Spleen (tissue), 11 donors: ENCODE data around the gene DNAJC4. TPM values are rescaled to one million over a fixed set of nuclear protein-coding genes. Genes with fewer than 3 reads are reported as not detected.

Source experiments
- DNase-seq: peaks from one replicate; pipeline ENCODE4 v3.0.0-alpha.2; 2020
- H3K27ac ChIP-seq, 8 donors: fragments of 200-600 bp; sonication (generic) in 7 of 8; 1 replicate in 4 of 8; 2 replicates in 4 of 8; pipeline versions ENCODE4 v1.5.0 to v1.8.0; 2016 to 2021; ENCODE audit warnings: inconsistent platforms in 4 of 8, mild to moderate bottlenecking in 4 of 8, moderate library complexity in 1 of 8
- H3K27me3 ChIP-seq, 7 donors: fragments of 200-600 bp; sonication (generic) in 6 of 7; replicated peaks in 1 of 7; 1 replicate in 4 of 7; 2 replicates in 3 of 7; pipeline versions ENCODE4 v1.5.0 to v1.8.0; 2016 to 2021; ENCODE audit warnings: inconsistent platforms in 3 of 7, mild to moderate bottlenecking in 1 of 7
- H3K36me3 ChIP-seq, 6 donors: fragments of 200-600 bp; sonication (generic) in 5 of 6; 1 replicate in 4 of 6; 2 replicates in 2 of 6; pipeline versions ENCODE4 v1.5.0 to v1.8.0; 2016 to 2021; ENCODE audit warnings: inconsistent platforms in 2 of 6
- H3K4me1 ChIP-seq, 6 donors: fragments of 200-600 bp; sonication (generic) in 5 of 6; 1 replicate in 3 of 6; 2 replicates in 3 of 6; pipeline versions ENCODE4 v1.5.0 to v1.8.0; 2016 to 2021; ENCODE audit warnings: inconsistent platforms in 3 of 6
- H3K4me3 ChIP-seq, 8 donors: fragments of 200-600 bp; sonication (generic) in 7 of 8; 1 replicate in 4 of 8; 2 replicates in 4 of 8; pipeline versions ENCODE4 v1.5.0 to v1.8.0; 2016 to 2021; ENCODE audit warnings: inconsistent platforms in 4 of 8, mild to moderate bottlenecking in 4 of 8, moderate library complexity in 2 of 8
- H3K9me3 ChIP-seq, 8 donors: fragments of 200-600 bp; sonication (generic) in 7 of 8; 1 replicate in 4 of 8; 2 replicates in 4 of 8; pipeline versions ENCODE4 v1.5.0 to v1.8.0; 2016 to 2021; ENCODE audit warnings: inconsistent platforms in 4 of 8
- CTCF ChIP-seq, 11 experiments: fragments of 200-600 bp in 7 of 11; fragments of 450-650 bp in 4 of 11; sonication (generic) in 4 of 11; IDR thresholded peaks in 8 of 11; conservative IDR thresholded peaks in 3 of 11; 1 replicate in 7 of 11; 2 replicates in 4 of 11; pipeline versions ENCODE4 v1.4.0 to v1.8.0; 2016 to 2021; ENCODE audit warnings: antibody characterized with exemption in 11 of 11, inconsistent platforms in 4 of 11, mild to moderate bottlenecking in 1 of 11
- POLR2A ChIP-seq, 3 donors: fragments of 450-650 bp; IDR thresholded peaks; one replicate each; pipeline ENCODE4 v1.5.1; 2017; ENCODE audit warnings: antibody characterized with exemption in 3 of 3, mild to moderate bottlenecking in 1 of 3
- POLR2AphosphoS5 ChIP-seq, 3 donors: sonication (generic); formaldehyde crosslinking; IDR thresholded peaks; one replicate each; pipeline ENCODE4 v1.5.1; 2017; ENCODE audit warnings: antibody characterized with exemption in 3 of 3
- WGBS, 5 donors: extraction: QIAGEN DNeasy Blood & Tissue Kit in 3 of 5; methylation state at CpG; one replicate each; pipeline versions ENCODE4 v1.1.5 to v1.1.7; 2013 to 2018; 5-methylcytosine and 5-hydroxymethylcytosine counted together
- intact Hi-C: fragments of 100-400 bp; cut with DNase I; formaldehyde crosslinking; loops from one replicate; pipeline ENCODE4 v1.15.0; 2023; ENCODE audit warnings: low total_unique reads
- polyA plus RNA-seq, 3 donors: library from polyadenylated mRNA; stranded (reverse); fragments of 200-250 nt; gene quantifications; one replicate each; pipeline ENCODE4 v1.2.1, GENCODE V29; 2013
- total RNA-seq, 7 donors: library from RNA; depleted of rRNA in 3 of 7; stranded (reverse); fragments of >200 nt in 3 of 7; fragmentation: NEBNext Ultra II Directional in 4 of 7; extraction: Animal tissue kit (Norgen Biotek cat#: 25700) in 4 of 7; gene quantifications; one replicate each; pipeline versions ENCODE4 v1.1.0 to v1.2.1, GENCODE V29; 2016 to 2021
- donor health status: healthy with polysubstance abuse.
- donor health status: DM: no; HTN: no; CAD: no; lungs with moderate emphysema.
- donor health status: DM: no; HTN: no; CAD: no.
- donor health status: Bipolar disorder and iron deficiency.
- donor health status: healthy.
- donor health status: DM: no; HTN: no; CAD: no.
- donor health status: DM: yes; HTN: yes; CAD: no.

The DNAJC4 gene
- total and polyA plus RNA-seq, 10 donors, result 28.0 to 113 (median 54.2) TPM

- Histone ChIP-seq H3K27me3 (no peaks in the 10 kb centered on the region), H3K9me3 (no peaks in the 10 kb centered on the region), H3K27ac (peak overlapping the region in 6 of 8 donors; percentile 48 to 98 (median 83)), H3K4me3 (no peak overlapping the region), H3K4me1 (peaks cover 23 to 82% (median 45%) of the 10 kb centered on the region in 6 donors), H3K36me3 (peaks cover 0 to 67% (median 50%) of the 10 kb centered on the region in 6 donors)
- TF ChIP-seq POLR2A (IDR thresholded peaks at IDR 0.05), result no peak
- TF ChIP-seq POLR2AphosphoS5 (IDR thresholded peaks at IDR 0.05), result peak; percentile 54 to 83 (median 65)
- no peak for DNase-seq
- intact Hi-C loops, result no loop called here
- WGBS, 5 donors, result 60 to 87% (median 74%) methylated on average over 14 to 24 of the region's 24 CpGs
These were observed 7.2 kb upstream of the DNAJC4 start for GRCh38 chr11:64223001-64223651.

DNA sequence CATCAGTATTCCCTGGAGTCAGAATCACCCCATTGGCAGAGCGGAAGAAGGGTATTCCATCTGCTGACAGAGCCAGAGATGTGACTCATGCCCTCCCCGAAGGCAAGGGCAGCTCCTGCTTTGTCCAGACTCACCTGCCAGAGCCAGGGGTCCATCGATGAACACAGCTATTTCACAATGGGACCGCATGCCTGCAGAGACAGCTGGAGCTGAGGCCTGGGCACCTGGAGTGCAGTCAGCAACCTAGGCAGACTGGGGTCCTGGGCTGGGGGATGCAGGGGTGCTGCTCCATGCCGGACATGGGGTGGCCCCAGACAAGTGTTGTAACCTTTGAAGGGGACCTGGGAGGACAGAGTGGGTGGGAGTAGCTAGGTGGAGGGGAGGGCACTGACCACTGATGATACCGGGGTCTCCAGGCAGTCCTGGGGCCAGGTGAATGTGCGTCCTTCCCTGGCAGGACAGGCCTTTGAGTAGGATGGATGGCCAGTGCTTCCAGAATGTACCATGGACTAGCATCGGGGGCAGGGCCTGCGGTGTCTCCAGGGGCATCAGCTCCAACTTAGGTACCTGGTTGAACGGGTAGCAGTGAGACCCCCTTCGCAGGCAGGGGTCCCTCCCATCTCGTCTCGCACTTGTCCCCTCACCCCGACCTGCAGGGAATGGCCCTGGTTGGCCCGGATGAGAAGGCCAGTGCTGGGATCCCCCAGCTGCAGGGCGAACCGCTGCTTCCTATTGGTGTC is 6.0 kb upstream of the DNAJC4 start:
- H3K4me3 ChIP-seq, result peak overlapping the region in 1 of 8 donors; percentile 97
- peaks cover 0 to 59% (median 41%) of the 10 kb centered on the region in 6 donors for H3K36me3 ChIP-seq
- peak; percentile 84 for DNase-seq
- H3K4me1 ChIP-seq, result peaks cover 27 to 84% (median 56%) of the 10 kb centered on the region in 6 donors
- TF ChIP-seq POLR2AphosphoS5 (IDR thresholded peaks at IDR 0.05) (peak; percentile 39 to 73 (median 44)), POLR2A (IDR thresholded peaks at IDR 0.05) (no peak)
- peak overlapping the region in 5 of 8 donors; percentile 94 to 98 (median 98) for H3K27ac ChIP-seq
- H3K27me3 ChIP-seq, result no peaks in the 10 kb centered on the region
- intact Hi-C loops, result no loop called here
- 84 to 92% (median 90%) methylated on average over 11 to 17 of the region's 17 CpGs for WGBS, 5 donors
- no peaks in the 10 kb centered on the region for H3K9me3 ChIP-seq

DNA sequence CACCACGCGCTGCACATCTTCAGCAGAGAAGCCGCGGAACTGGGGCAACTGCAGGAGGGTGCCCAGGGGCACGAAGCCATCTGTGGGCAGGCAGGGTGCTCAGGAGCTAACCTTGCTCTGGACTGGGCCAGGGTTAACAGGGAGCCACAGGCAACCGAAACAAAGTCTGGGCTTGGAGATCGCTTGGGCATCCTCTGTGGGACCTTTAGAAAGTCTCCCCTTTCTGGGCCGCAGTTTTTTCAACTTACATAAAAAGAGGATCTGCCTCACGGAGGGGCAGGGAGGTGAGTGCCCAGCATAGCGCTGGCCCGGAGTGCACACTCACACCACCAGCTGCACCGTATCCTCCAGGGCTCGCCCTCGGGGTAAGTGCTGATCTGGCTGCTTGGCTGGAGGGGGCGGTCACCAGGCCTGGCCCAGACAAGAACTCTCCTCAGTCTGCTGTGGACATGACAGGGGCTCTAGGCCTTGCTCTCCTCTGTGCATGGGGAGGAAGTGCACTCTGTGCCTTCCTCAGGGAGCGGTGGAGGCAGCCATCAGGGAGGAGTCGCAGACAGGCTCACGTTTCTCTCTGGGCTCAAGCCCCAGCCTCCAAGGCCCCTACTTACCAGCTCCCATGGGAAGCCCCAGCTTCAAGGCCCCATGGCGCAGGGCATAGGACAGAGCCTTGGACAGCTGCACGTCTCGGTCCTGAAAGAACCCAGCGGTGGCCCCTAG is 5.3 kb upstream of the DNAJC4 start:
- Histone ChIP-seq H3K4me3 (peak overlapping the region; percentile 72 to 97 (median 75)), H3K36me3 (peaks cover 0 to 54% (median 34%) of the 10 kb centered on the region in 6 donors), H3K27me3 (no peaks in the 10 kb centered on the region), H3K27ac (peak overlapping the region in 7 of 8 donors; percentile 89 to 98 (median 94)), H3K9me3 (no peaks in the 10 kb centered on the region), H3K4me1 (peaks cover 34 to 91% (median 63%) of the 10 kb centered on the region in 6 donors)
- TF ChIP-seq CTCF (IDR thresholded peaks at IDR 0.05 in 8 of 11, conservative IDR thresholded peaks at IDR 0.05 in 3 of 11), result peak in 1 of 11 experiments; percentile 2
- peak; percentile 44 to 77 (median 58) for TF ChIP-seq POLR2AphosphoS5 (IDR thresholded peaks at IDR 0.05)
- no peak for TF ChIP-seq POLR2A (IDR thresholded peaks at IDR 0.05)
- DNase-seq, result peak; percentile 84
- intact Hi-C loops, result no loop called here
- WGBS, 5 donors, result 60 to 91% (median 62%) methylated on average over 9 to 22 of the region's 22 CpGs

- peak; percentile 9 to 79 (median 66) for TF ChIP-seq POLR2A (IDR thresholded peaks at IDR 0.05)
- TF ChIP-seq CTCF (IDR thresholded peaks at IDR 0.05 in 8 of 11, conservative IDR thresholded peaks at IDR 0.05 in 3 of 11), result peak in 6 of 11 experiments; percentile 5 to 43 (median 14)
- TF ChIP-seq POLR2AphosphoS5 (IDR thresholded peaks at IDR 0.05), result peak; percentile 93 to 96 (median 93)
- Histone ChIP-seq H3K9me3 (no peaks in the 10 kb centered on the region), H3K4me3 (peak within 1 kb of the TSS; percentile 72 to 97 (median 75)), H3K4me1 (peaks cover 36 to 92% (median 66%) of the 10 kb centered on the region in 6 donors), H3K27ac (peak within 1 kb of the TSS; percentile 89 to 98 (median 94)), H3K36me3 (peaks cover 0 to 45% (median 26%) of the 10 kb centered on the region in 6 donors), H3K27me3 (no peaks in the 10 kb centered on the region)
- 0 to 2% (median 1%) methylated on average over 23 to 54 of the region's 54 CpGs for WGBS, 5 donors
- intact Hi-C loops, result no loop called here
- peak; percentile 98 for DNase-seq
These were observed 4.5 kb upstream of the DNAJC4 start, which contains the start of the genes NUDT22 and TRPT1 for GRCh38 chr11:64225608-64226506. Gene NUDT22 (plus strand): TSS chr11:64226274. CDS start chr11:64226653, 379 bp downstream. Gene TRPT1 (minus strand): TSS chr11:64226186. CDS start chr11:64225860, 326 bp downstream.
